ENCODE results near the gene MRPL2. TPM values are rescaled to one million over a fixed set of nuclear protein-coding genes. Genes with fewer than 3 reads are reported as not detected.

Gene MRPL2
- total RNA-seq = 13.4 and 23.5 TPM in 2 replicates

DNA sequence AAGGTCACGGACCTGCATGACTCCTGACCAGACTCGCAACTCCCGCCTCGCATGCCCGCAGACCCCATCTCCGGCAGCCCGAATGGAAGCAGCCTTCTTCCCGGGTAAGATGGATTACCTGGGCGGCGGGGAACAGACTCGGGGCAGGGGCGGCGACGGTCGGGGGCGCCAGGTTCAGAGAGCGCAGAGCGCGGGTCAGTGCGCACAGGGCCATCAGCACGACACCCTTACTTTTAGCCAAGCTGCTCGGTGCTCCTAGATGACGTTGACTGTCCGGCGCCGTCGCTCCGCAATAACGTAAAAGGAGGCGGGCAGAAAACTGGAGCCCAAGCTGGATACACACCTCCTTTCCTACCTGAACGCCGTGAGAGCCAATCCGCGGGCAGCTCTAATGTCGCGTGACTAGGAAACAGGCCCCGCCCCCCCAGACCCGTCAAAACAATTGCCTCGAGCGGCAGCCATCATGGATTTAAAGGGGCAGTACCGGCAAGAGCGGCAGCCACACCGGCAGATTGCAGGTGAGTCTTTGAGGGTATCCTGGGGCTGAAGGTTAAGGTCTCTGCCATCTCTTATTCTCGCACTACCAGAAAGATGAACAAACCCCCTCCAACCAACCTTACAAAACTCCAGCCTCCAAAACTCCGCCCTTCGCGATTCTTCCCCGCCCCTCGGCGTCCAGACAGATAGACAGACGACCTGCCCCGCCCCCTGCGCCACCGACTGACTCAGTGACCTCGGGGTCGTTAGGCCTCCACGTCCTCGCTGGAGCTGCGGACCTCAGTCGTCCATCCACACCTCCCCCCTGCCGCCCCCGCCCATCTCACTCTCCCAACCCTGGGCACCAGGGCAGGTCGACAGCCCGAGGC is at the start of gene MRPL2, which contains the start of gene KLC4:
Gene MRPL2 (minus strand): TSS at position 267 of the 866 bp plus-strand sequence. CDS start 53 bp downstream, at position 214.
Gene KLC4 (plus strand): TSS at position 464 of the 866 bp plus-strand sequence. CDS start 1,705 bp downstream, outside the sequence.

DNA sequence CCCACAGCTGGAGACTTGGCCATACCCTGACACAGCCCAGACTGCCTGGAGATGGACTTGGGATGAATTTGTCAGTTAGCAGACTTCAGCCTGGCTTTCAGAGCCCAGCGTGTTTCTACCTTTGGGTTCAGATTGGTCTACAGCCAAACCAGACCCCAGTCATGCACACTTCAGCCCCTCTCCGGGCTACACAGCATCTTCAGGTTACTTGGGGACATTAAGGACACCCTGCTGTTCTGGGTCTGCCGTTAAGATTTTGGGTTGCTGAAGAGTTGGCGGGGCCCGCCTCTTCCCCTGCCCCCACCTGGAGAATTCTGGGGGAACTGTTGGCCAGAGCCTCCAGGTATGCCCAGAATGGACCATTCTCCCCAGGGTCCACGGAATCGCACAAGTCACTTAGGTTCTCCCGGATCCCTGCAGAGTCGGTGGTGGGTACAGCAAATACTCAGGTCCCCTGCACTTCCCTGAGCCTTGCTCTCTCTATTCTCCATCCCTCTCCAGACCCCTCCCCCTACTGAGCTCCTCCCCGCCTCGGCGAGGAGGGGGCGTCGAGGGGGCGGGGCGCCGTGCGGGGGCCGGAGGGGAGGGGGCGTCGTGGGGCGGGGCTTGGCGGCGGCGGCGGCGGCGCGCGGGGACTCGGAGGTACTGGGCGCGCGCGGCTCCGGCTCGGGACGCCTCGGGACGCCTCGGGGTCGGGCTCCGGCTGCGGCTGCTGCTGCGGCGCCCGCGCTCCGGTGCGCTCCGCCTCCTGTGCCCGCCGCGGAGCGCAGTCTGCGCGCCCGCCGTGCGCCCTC is 16.6 kb upstream of the MRPL2 start, which contains the start of gene PTK7:
Gene PTK7 (plus strand): TSS at position 645 of the 794 bp plus-strand sequence. CDS start 175 bp downstream, outside the sequence.

DNA sequence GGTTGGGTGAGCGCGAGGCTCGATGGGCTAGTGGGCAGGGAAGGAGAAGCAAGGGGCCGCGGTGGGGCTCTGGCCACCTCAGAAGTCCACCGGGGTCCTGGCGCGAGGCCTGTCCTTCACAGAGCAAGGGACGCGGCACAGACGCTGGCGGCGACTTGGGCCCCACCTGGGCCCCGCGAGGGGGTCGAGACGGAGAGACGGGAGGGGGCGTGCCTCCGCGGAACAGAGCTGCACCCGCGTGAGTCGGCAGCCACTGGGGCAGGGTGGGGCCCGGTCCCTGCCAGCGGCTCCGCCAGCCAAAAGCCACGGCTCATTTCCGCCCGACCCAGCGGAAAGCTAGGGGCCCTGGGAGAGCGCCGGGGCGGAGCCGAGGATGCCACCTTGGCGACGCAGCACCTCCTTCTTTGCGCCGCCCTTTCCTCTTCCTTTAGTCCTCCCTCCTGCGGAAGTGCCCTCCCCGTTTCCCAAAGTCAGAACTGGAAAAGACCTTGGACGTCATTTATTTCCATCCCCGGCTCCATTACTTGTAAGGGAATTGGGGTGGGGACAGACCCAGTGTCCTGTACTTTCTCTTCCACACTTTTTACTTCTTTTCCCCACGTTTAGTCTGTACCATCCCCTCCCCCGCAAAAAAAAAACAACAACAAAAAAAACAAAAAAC is 5.6 kb downstream of the MRPL2 start, which contains the start of gene CUL7:
Gene CUL7 (minus strand): TSS at position 307 of the 661 bp plus-strand sequence. CDS start 1,063 bp downstream, outside the sequence.

DNA sequence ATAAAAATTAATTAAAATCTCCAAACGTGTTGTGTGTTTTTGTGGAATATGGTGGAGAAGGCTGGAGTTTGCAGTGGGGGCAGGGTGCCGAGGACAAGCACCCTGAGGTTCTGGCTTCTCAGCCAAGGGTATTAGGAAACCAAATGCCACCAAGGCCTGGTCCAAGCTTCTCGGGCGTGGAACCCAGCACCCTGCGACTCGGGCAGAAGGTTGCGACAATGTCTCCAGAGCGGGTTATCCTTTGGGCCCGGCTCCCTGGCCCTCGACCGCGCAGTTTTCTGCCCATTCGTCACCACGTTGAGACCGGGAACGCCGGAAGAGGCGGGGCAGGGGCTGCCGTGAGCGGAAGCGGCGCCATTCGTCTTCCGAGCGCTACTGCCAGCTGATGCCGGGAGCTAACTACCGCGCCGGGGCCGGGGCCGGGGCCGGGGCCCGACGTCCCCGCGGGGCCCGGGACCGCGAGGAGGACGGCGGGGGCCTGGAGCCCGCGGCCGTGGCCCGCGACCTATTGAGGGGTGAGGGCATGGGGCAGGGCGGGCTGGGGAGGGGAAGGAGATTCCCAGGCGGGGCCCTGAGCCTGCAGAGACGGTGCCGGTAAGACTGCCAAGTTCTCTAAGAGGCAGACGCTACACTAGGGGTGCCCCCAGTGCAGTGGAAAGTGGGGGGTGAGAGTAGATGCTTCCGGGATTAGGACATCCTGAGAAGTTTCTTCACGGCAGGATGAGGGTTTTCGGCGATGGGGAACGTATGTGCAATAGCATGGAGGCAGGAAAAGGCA is 37.8 kb downstream of the MRPL2 start, which contains the start of gene RRP36:
Gene RRP36 (plus strand): TSS at position 354 of the 778 bp plus-strand sequence. CDS start 32 bp downstream, at position 386.

DNA sequence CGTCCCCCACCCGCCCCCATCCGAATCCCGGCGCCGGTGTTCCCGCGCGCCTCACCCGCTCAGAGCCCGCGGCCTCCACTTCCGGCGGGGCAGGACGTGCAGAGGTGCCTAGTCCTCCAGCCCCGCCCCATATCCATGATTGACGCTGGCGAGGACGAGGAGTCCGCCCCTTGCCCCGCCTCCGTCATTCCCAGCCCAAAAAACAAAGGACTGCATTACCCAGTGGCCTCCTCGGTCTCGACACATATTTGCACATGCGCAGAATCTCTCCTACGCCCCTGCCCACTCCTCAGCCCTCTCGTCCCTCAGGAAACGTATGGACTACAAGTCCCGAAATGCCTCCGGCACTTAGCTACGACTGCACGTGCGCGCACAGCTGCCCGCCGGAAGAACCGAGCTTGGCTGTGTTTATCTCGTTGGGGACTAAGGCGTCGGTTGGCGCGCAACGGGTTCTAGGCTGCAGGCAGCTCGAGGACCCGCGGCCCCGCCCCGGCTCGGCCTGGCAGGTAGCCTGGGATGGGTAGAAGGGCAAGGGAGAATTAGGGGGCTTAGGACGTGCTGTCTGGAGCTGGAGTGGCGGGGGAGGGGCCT is 45.3 kb downstream of the MRPL2 start, which contains the start of the genes KLHDC3 and MEA1:
Gene KLHDC3 (plus strand): TSS at position 407 of the 591 bp plus-strand sequence. CDS start 2,944 bp downstream, outside the sequence.
Gene MEA1 (minus strand): TSS at position 104 of the 591 bp plus-strand sequence. CDS start 133 bp downstream, outside the sequence.

Other genes starting within 250 kb of the MRPL2 start
- gene RPL7L1, start 179.8 kb downstream of the MRPL2 start, total RNA-seq = 61.5 and 65.8 TPM in 2 replicates
- gene PTCRA, start 143.4 kb downstream of the MRPL2 start, total RNA-seq = not detected in 2 replicates
- gene CNPY3, start 130.0 kb downstream of the MRPL2 start, total RNA-seq = 31.3 and 44.8 TPM in 2 replicates
- gene GNMT, start 98.7 kb downstream of the MRPL2 start, total RNA-seq = not detected in 2 replicates
- 30.1 and 40.1 TPM in 2 replicates for gene PEX6, start 80.3 kb downstream of the MRPL2 start, total RNA-seq
- gene PPP2R5D, start 74.9 kb downstream of the MRPL2 start, total RNA-seq = 40.0 and 50.5 TPM in 2 replicates
- 54.0 and 96.0 TPM in 2 replicates for gene MEA1, start 45.5 kb downstream of the MRPL2 start, total RNA-seq
- 112 and 172 TPM in 2 replicates for gene KLHDC3, start 45.2 kb downstream of the MRPL2 start, total RNA-seq
- 42.2 and 73.4 TPM in 2 replicates for gene RRP36, start 37.8 kb downstream of the MRPL2 start, total RNA-seq
- gene CUL7, start 5.6 kb downstream of the MRPL2 start, total RNA-seq = 22.2 and 27.6 TPM in 2 replicates
- gene KLC4, start 197 bp upstream of the MRPL2 start, total RNA-seq = 15.3 and 47.3 TPM in 2 replicates
- 171 and 174 TPM in 2 replicates for gene PTK7, start 16.9 kb upstream of the MRPL2 start, total RNA-seq
- 20.3 and 31.0 TPM in 2 replicates for gene SRF, start 111.8 kb upstream of the MRPL2 start, total RNA-seq
- 16.0 and 29.5 TPM in 2 replicates for gene CUL9, start 122.8 kb upstream of the MRPL2 start, total RNA-seq
- gene DNPH1, start 170.0 kb upstream of the MRPL2 start, total RNA-seq = 93.9 and 147 TPM in 2 replicates
- gene TTBK1, start 184.0 kb upstream of the MRPL2 start, total RNA-seq = not detected in 2 replicates
- gene SLC22A7, start 238.8 kb upstream of the MRPL2 start, total RNA-seq = not detected in 2 replicates
- 0.34 and 0.47 TPM in 2 replicates for gene CRIP3, start 249.4 kb upstream of the MRPL2 start, total RNA-seq